WERI-Rb-1 (cell line): ENCODE results near the gene SYCN.

Source experiments
- DNase-seq: peaks from one replicate; pipeline ENCODE4 v3.0.0-alpha.2; 2020
- H3K27ac ChIP-seq: fragments of 250-450 bp; sonication (Bioruptor Pico); 2 replicates; pipeline ENCODE4 v1.5.1; 2020; ENCODE audit warnings: mild to moderate bottlenecking, moderate library complexity
- H3K27me3 ChIP-seq: fragments of 250-450 bp; sonication (Bioruptor Pico); 2 replicates; pipeline ENCODE4 v1.5.1; 2021; ENCODE audit warnings: mild to moderate bottlenecking, low read depth, moderate library complexity; ENCODE audit not compliant: insufficient read depth, severe bottlenecking
- H3K36me3 ChIP-seq: fragments of 250-450 bp; sonication (Bioruptor Pico); 2 replicates; pipeline ENCODE4 v1.5.1; 2020; ENCODE audit warnings: mild to moderate bottlenecking, moderate library complexity
- H3K4me3 ChIP-seq: 2 replicates; pipeline ENCODE4 v1.5.1; 2011; ENCODE audit warnings: low read depth, mild to moderate bottlenecking, control low read depth, low read length
- H3K9me3 ChIP-seq: fragments of 250-450 bp; sonication (Bioruptor Pico); 2 replicates; pipeline ENCODE4 v1.5.1; 2021; ENCODE audit warnings: mild to moderate bottlenecking, moderate library complexity; ENCODE audit not compliant: severe bottlenecking
- TF ChIP-seq, protein P1 (sequence below): IDR thresholded peaks from 2 replicates; pipeline ENCODE4 v1.5.1; 2011; ENCODE audit warnings: low read depth, mild to moderate bottlenecking, control low read depth, inconsistent platforms, low read length

The SYCN gene

GRCh38 chr19:39178296-39179006, 25.6 kb downstream of the SYCN start:
- Histone ChIP-seq H3K4me3 (no peak overlapping the region), H3K27me3 (no peaks in the 10 kb centered on the region), H3K27ac (no peak overlapping the region), H3K9me3 (no peaks in the 10 kb centered on the region), H3K36me3 (peaks cover 61% of the 10 kb centered on the region)
- TF ChIP-seq, protein P1, sequence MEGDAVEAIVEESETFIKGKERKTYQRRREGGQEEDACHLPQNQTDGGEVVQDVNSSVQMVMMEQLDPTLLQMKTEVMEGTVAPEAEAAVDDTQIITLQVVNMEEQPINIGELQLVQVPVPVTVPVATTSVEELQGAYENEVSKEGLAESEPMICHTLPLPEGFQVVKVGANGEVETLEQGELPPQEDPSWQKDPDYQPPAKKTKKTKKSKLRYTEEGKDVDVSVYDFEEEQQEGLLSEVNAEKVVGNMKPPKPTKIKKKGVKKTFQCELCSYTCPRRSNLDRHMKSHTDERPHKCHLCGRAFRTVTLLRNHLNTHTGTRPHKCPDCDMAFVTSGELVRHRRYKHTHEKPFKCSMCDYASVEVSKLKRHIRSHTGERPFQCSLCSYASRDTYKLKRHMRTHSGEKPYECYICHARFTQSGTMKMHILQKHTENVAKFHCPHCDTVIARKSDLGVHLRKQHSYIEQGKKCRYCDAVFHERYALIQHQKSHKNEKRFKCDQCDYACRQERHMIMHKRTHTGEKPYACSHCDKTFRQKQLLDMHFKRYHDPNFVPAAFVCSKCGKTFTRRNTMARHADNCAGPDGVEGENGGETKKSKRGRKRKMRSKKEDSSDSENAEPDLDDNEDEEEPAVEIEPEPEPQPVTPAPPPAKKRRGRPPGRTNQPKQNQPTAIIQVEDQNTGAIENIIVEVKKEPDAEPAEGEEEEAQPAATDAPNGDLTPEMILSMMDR, result no peak
- no peak for DNase-seq

- DNase-seq, result no peak
- H3K36me3 ChIP-seq, result peaks cover 65% of the 10 kb centered on the region
- no peak overlapping the region for H3K4me3 ChIP-seq
- no peaks in the 10 kb centered on the region for H3K27me3 ChIP-seq
- no peak overlapping the region for H3K27ac ChIP-seq
- H3K9me3 ChIP-seq, result no peaks in the 10 kb centered on the region
- TF ChIP-seq, protein P1, result no peak
Observed at GRCh38 chr19:39177736-39178135, 26.3 kb downstream of the SYCN start.

GRCh38 chr19:39177110-39177699, 26.9 kb downstream of the SYCN start:
- Histone ChIP-seq H3K9me3 (no peaks in the 10 kb centered on the region), H3K36me3 (peaks cover 71% of the 10 kb centered on the region), H3K27ac (no peak overlapping the region), H3K4me3 (no peak overlapping the region), H3K27me3 (no peaks in the 10 kb centered on the region)
- no peak for DNase-seq
- TF ChIP-seq, protein P1, result no peak

GRCh38 chr19:39175564-39175963, 28.5 kb downstream of the SYCN start:
- H3K27ac ChIP-seq, result peak overlapping the region; percentile 45
- DNase-seq, result peak; percentile 30
- H3K4me3 ChIP-seq, result no peak overlapping the region
- H3K27me3 ChIP-seq, result no peaks in the 10 kb centered on the region
- H3K36me3 ChIP-seq, result peaks cover 73% of the 10 kb centered on the region
- TF ChIP-seq, protein P1, result no peak
- H3K9me3 ChIP-seq, result no peaks in the 10 kb centered on the region

DNA sequence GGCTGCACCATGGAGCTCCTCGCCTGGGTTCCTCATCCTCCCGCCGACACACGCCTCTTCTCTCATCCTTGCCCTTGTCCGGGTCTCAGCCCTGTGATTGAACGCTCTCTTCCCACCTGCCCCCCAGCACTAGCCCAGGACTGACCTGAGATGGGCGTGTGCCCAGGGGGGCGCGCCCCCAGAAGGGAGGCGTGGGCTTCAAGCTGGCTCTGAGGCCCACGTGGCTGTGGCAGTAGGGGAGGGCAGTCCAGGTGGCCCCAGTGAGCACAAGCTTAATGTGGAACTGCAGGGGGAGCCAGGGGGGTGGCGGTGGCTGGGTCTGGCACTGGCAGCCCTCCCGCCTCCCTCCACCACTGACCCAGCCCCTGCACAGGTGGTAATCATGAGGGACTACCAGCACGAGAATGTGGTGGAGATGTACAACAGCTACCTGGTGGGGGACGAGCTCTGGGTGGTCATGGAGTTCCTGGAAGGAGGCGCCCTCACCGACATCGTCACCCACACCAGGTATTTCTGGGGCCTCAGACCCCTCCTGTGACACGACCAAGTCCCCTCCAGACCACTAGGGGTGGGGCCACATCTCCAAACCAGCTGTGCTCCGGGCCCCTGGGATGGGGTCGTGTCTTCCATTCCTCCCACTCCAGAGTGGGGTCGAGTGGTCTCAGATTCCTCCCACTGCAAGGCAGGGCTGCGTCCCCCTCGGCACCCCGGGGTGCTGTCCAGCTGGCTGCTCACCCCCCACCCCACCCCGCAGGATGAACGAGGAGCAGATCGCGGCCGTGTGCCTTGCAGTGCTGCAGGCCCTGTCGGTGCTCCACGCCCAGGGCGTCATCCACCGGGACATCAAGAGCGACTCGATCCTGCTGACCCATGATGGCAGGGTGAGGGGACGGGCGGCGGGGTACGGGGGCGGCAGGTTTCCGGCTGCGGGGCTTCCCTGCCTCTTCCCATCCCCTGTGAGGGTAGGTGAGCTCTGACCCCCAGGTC, 29.2 kb downstream of the SYCN start:
- H3K9me3 ChIP-seq, result no peaks in the 10 kb centered on the region
- H3K36me3 ChIP-seq, result peaks cover 72% of the 10 kb centered on the region
- no peak overlapping the region for H3K4me3 ChIP-seq
- peak; percentile 23 for DNase-seq
- TF ChIP-seq, protein P1, result no peak
- peak overlapping the region; percentile 45 for H3K27ac ChIP-seq
- H3K27me3 ChIP-seq, result no peaks in the 10 kb centered on the region
